Brain microvascular endothelial cell (primary cell): Measurements from ENCODE around the gene TPSB2.

Source experiments
- DNase-seq: peaks from one replicate; pipeline ENCODE4 v3.0.0-alpha.2; 2020
- H3K27ac ChIP-seq: fragments of 250-450 bp; sonication (Bioruptor Pico); 2 replicates; pipeline ENCODE4 v1.5.1; 2020; ENCODE audit warnings: mild to moderate bottlenecking, moderate library complexity
- H3K27me3 ChIP-seq: fragments of 250-450 bp; sonication (Bioruptor Pico); replicated peaks from 2 replicates; pipeline ENCODE4 v1.5.1; 2020; ENCODE audit warnings: mild to moderate bottlenecking
- H3K36me3 ChIP-seq: fragments of 250-450 bp; sonication (Bioruptor Pico); replicated peaks from 2 replicates; pipeline ENCODE4 v1.5.1; 2020; ENCODE audit warnings: mild to moderate bottlenecking
- H3K4me3 ChIP-seq: 2 replicates; pipeline ENCODE4 v1.5.1; 2011; ENCODE audit warnings: low read depth, mild to moderate bottlenecking, control low read depth, low read length, moderate library complexity
- CTCF ChIP-seq: IDR thresholded peaks from 2 replicates; pipeline ENCODE4 v1.5.1; 2011; ENCODE audit warnings: low read depth, mild to moderate bottlenecking, moderate library complexity, low read length, control low read depth, inconsistent platforms; ENCODE audit errors: missing control alignments
- in situ Hi-C: cut with HindIII; loops from 2 replicates; pipeline ENCODE4 v1.10.0; 2017; ENCODE audit warnings: low sequenced_read_pairs, low pct_ligation_motif_present

Gene TPSB2

GRCh38 chr16:1220098-1220728 is 9.8 kb downstream of the TPSB2 start:
- Histone ChIP-seq H3K27ac (no peak overlapping the region), H3K27me3 (no peaks in the 10 kb centered on the region), H3K4me3 (no peak overlapping the region), H3K36me3 (peaks cover 4% of the 10 kb centered on the region)
- TF ChIP-seq CTCF = no peak
- DNase-seq = no peak
- in situ Hi-C loops = no loop called here

GRCh38 chr16:1218930-1219611 is 10.9 kb downstream of the TPSB2 start:
- no peaks in the 10 kb centered on the region for H3K27me3 ChIP-seq
- H3K4me3 ChIP-seq = no peak overlapping the region
- in situ Hi-C loops = no loop called here
- no peak overlapping the region for H3K27ac ChIP-seq
- no peak for TF ChIP-seq CTCF
- no peak for DNase-seq
- H3K36me3 ChIP-seq = peaks cover 4% of the 10 kb centered on the region

GRCh38 chr16:1218061-1218929 is 11.7 kb downstream of the TPSB2 start:
- no peak for TF ChIP-seq CTCF
- Histone ChIP-seq H3K4me3 (no peak overlapping the region), H3K27ac (no peak overlapping the region), H3K27me3 (no peaks in the 10 kb centered on the region), H3K36me3 (peaks cover 4% of the 10 kb centered on the region)
- no peak for DNase-seq
- in situ Hi-C loops = no loop called here

DNA sequence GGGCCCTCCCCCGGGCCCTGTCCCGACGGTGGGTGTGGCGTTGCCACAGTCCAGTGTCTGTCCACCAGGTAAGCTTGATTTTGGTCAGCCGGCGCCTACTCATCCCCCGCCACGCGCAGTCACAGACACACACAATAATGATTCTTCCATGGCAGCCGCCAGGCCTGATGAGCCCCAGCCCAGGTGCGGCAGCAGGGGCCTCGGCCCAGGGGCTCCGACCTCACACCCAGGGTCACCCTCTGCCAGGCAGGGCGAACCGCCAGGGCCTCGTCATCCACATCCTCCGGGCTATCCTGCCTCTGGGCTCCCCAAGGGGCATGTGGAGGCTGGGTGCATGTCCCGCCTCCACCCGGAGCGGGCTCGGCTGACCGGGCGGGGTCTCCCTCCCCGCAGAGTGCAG is 12.5 kb downstream of the TPSB2 start:
- Histone ChIP-seq H3K27ac (no peak overlapping the region), H3K36me3 (peaks cover 4% of the 10 kb centered on the region), H3K4me3 (no peak overlapping the region), H3K27me3 (no peaks in the 10 kb centered on the region)
- TF ChIP-seq CTCF = no peak
- in situ Hi-C loops = no loop called here
- DNase-seq = no peak

- no peaks in the 10 kb centered on the region for H3K27me3 ChIP-seq
- H3K36me3 ChIP-seq = peaks cover 5% of the 10 kb centered on the region
- in situ Hi-C loops = no loop called here
- no peak for TF ChIP-seq CTCF
- DNase-seq = no peak
- no peak overlapping the region for H3K27ac ChIP-seq
- no peak overlapping the region for H3K4me3 ChIP-seq
Observed at GRCh38 chr16:1216681-1217400, 13.1 kb downstream of the TPSB2 start.
